ENCODE results near the gene ALG3.

ALG3 gene

GRCh38 chr3:184196536-184196935, 52.2 kb downstream of the ALG3 start:
- 89% methylated on average over 6 of the region's 6 CpGs for WGBS (ENCODE audit: insufficient coverage)
- ChIA-PET CTCF (interaction anchor here (1.0 to 1.1 kb wide), 2 partner anchors 9 to 31 kb away, joined by 3 read pairs; no protein-coding TSS in a partner anchor), POLR2A (no interaction called here)
- no peak overlapping the region for H3K27ac ChIP-seq (ENCODE audit: insufficient read depth in 1 of 2, low read depth in 1 of 2, low read length in 2 of 2, poor library complexity in 1 of 2, severe bottlenecking in 2 of 2)
- H3K27me3 ChIP-seq (replicated peaks in 2 of 5; ENCODE audit: control insufficient read depth in 4 of 5, insufficient read depth in 5 of 5, low read length in 4 of 5): no peaks in the 10 kb centered on the region
- H3K36me3 ChIP-seq (ENCODE audit: control insufficient read depth in 4 of 4, insufficient read depth in 4 of 4, low read length in 3 of 4): peaks cover 4 to 44% (median 33%) of the 10 kb centered on the region in 4 experiments
- H3K4me3 ChIP-seq (ENCODE audit: control insufficient read depth in 1 of 7, extremely low read depth in 1 of 7, insufficient read depth in 4 of 7, low read depth in 2 of 7, low read length in 6 of 7): no peak overlapping the region
- H3K9me3 ChIP-seq (ENCODE audit: control extremely low read depth in 1 of 5, control insufficient read depth in 4 of 5, insufficient read depth in 2 of 5, low read depth in 1 of 5, low read length in 4 of 5): no peaks in the 10 kb centered on the region
- no peaks in the 10 kb centered on the region for H3K4me1 ChIP-seq (ENCODE audit: control extremely low read depth in 1 of 4, control insufficient read depth in 4 of 4, insufficient read depth in 4 of 4, low read length in 3 of 4)
- DNase-seq: no peak

- CTCF ChIA-PET: interaction anchor here (0.7 to 1.9 kb wide), 5 partner anchors 10 to 231 kb away, joined by 3 to 6 read pairs (median 4); partner anchors contain the start of gene AP2M1
- H3K27me3 ChIP-seq (replicated peaks in 2 of 5; ENCODE audit: control insufficient read depth in 4 of 5, insufficient read depth in 5 of 5, low read length in 4 of 5): no peaks in the 10 kb centered on the region
- 97% methylated on average over 7 of the region's 9 CpGs for WGBS (ENCODE audit: insufficient coverage)
- H3K27ac ChIP-seq (ENCODE audit: insufficient read depth in 1 of 2, low read depth in 1 of 2, low read length in 2 of 2, poor library complexity in 1 of 2, severe bottlenecking in 2 of 2): no peak overlapping the region
- no peaks in the 10 kb centered on the region for H3K4me1 ChIP-seq (ENCODE audit: control extremely low read depth in 1 of 4, control insufficient read depth in 4 of 4, insufficient read depth in 4 of 4, low read length in 3 of 4)
- H3K36me3 ChIP-seq (ENCODE audit: control insufficient read depth in 4 of 4, insufficient read depth in 4 of 4, low read length in 3 of 4): peaks cover 9 to 68% (median 54%) of the 10 kb centered on the region in 4 experiments
- DNase-seq: no peak
- POLR2A ChIA-PET: no interaction called here
- H3K9me3 ChIP-seq (ENCODE audit: control extremely low read depth in 1 of 5, control insufficient read depth in 4 of 5, insufficient read depth in 2 of 5, low read depth in 1 of 5, low read length in 4 of 5): no peaks in the 10 kb centered on the region
- H3K4me3 ChIP-seq (ENCODE audit: control insufficient read depth in 1 of 7, extremely low read depth in 1 of 7, insufficient read depth in 4 of 7, low read depth in 2 of 7, low read length in 6 of 7): no peak overlapping the region
These were observed 54.7 kb downstream of the ALG3 start for GRCh38 chr3:184193991-184194539.

GRCh38 chr3:184192889-184193288, 55.9 kb downstream of the ALG3 start:
- POLR2A ChIA-PET: interaction anchor here (0.6 kb wide), 1 partner anchor 13 kb away, joined by 3 read pairs; no protein-coding TSS in a partner anchor

More at GRCh38 chr3:184192889-184193288, 55.9 kb downstream of the ALG3 start:
- Histone ChIP-seq H3K27ac (ENCODE audit: insufficient read depth in 1 of 2, low read depth in 1 of 2, low read length in 2 of 2, poor library complexity in 1 of 2, severe bottlenecking in 2 of 2) (no peak overlapping the region), H3K9me3 (ENCODE audit: control extremely low read depth in 1 of 5, control insufficient read depth in 4 of 5, insufficient read depth in 2 of 5, low read depth in 1 of 5, low read length in 4 of 5) (no peaks in the 10 kb centered on the region), H3K4me1 (ENCODE audit: control extremely low read depth in 1 of 4, control insufficient read depth in 4 of 4, insufficient read depth in 4 of 4, low read length in 3 of 4) (no peaks in the 10 kb centered on the region), H3K27me3 (replicated peaks in 2 of 5; ENCODE audit: control insufficient read depth in 4 of 5, insufficient read depth in 5 of 5, low read length in 4 of 5) (no peaks in the 10 kb centered on the region), H3K4me3 (ENCODE audit: control insufficient read depth in 1 of 7, extremely low read depth in 1 of 7, insufficient read depth in 4 of 7, low read depth in 2 of 7, low read length in 6 of 7) (no peak overlapping the region), H3K36me3 (ENCODE audit: control insufficient read depth in 4 of 4, insufficient read depth in 4 of 4, low read length in 3 of 4) (peaks cover 12 to 80% (median 65%) of the 10 kb centered on the region in 4 experiments)
- no peak for DNase-seq
- 99% methylated on average over 10 of the region's 10 CpGs for WGBS (ENCODE audit: insufficient coverage)
- CTCF ChIA-PET: no interaction called here

All from common myeloid progenitor, CD34-positive (primary cell).